BLaER1 treated with 17β-estradiol and CSF1 and Interleukin-3, amounts not matched to agents 10 nM and 100 nM (cell line): Measurements from ENCODE around the gene PANK4.

Experiments used
- H3K27ac ChIP-seq, 11 experiments: shearing (Covaris generic); formaldehyde crosslinking; 2 replicates each; pipeline ENCODE4 v1.8.1; 2022
- H3K27me3 ChIP-seq, 11 experiments: shearing (Covaris generic); formaldehyde crosslinking; 2 replicates each; pipeline ENCODE4 v1.8.1; 2022
- H3K36me3 ChIP-seq, 11 experiments: shearing (Covaris generic); formaldehyde crosslinking; 2 replicates each; pipeline ENCODE4 v1.8.1; 2022
- H3K4me1 ChIP-seq, 10 experiments: shearing (Covaris generic); formaldehyde crosslinking; 2 replicates each; pipeline ENCODE4 v1.8.1; 2022
- H3K4me2 ChIP-seq, 11 experiments: shearing (Covaris generic); formaldehyde crosslinking; 2 replicates each; pipeline ENCODE4 v1.8.1; 2022
- H3K4me3 ChIP-seq, 10 experiments: shearing (Covaris generic); formaldehyde crosslinking; 2 replicates each; pipeline ENCODE4 v1.8.1; 2022
- H3K9ac ChIP-seq, 11 experiments: shearing (Covaris generic); formaldehyde crosslinking; 2 replicates each; pipeline ENCODE4 v1.8.1; 2022
- H3K9me3 ChIP-seq, 11 experiments: shearing (Covaris generic); formaldehyde crosslinking; replicated peaks in 1 of 11; 2 replicates each; pipeline ENCODE4 v1.8.1; 2022
- H4K20me1 ChIP-seq, 11 experiments: shearing (Covaris generic); formaldehyde crosslinking; 2 replicates each; pipeline ENCODE4 v1.8.1; 2022
- Cebpa-rat ChIP-seq, 11 experiments: shearing (Covaris generic); IDR thresholded peaks; 2 replicates each; pipeline ENCODE4 v1.8.1; 2022

The PANK4 gene

GRCh38 chr1:2470290-2471158 lies 55.9 kb downstream of the PANK4 start:
- TF ChIP-seq Cebpa-rat (IDR thresholded peaks at IDR 0.05): no peak
- Histone ChIP-seq H3K9me3 (no peaks in the 10 kb centered on the region), H3K36me3 (no peaks in the 10 kb centered on the region), H3K4me2 (peak overlapping the region; percentile 30 to 99 (median 95)), H3K9ac (peak overlapping the region in 7 of 11 experiments; percentile 11 to 65 (median 41); a peak in 10 of 22 replicates), H3K4me1 (peaks cover 32 to 99% (median 94%) of the 10 kb centered on the region in 10 experiments), H4K20me1 (peaks cover 0 to 94% (median 59%) of the 10 kb centered on the region in 11 experiments; a peak in 17 of 22 replicates), H3K27me3 (peaks cover 13 to 64% (median 23%) of the 10 kb centered on the region in 11 experiments), H3K27ac (peak overlapping the region in 4 of 11 experiments; percentile 38 to 56 (median 52); a peak in 5 of 22 replicates), H3K4me3 (peak overlapping the region in 5 of 10 experiments; percentile 11 to 52 (median 40); a peak in 9 of 20 replicates)

DNA sequence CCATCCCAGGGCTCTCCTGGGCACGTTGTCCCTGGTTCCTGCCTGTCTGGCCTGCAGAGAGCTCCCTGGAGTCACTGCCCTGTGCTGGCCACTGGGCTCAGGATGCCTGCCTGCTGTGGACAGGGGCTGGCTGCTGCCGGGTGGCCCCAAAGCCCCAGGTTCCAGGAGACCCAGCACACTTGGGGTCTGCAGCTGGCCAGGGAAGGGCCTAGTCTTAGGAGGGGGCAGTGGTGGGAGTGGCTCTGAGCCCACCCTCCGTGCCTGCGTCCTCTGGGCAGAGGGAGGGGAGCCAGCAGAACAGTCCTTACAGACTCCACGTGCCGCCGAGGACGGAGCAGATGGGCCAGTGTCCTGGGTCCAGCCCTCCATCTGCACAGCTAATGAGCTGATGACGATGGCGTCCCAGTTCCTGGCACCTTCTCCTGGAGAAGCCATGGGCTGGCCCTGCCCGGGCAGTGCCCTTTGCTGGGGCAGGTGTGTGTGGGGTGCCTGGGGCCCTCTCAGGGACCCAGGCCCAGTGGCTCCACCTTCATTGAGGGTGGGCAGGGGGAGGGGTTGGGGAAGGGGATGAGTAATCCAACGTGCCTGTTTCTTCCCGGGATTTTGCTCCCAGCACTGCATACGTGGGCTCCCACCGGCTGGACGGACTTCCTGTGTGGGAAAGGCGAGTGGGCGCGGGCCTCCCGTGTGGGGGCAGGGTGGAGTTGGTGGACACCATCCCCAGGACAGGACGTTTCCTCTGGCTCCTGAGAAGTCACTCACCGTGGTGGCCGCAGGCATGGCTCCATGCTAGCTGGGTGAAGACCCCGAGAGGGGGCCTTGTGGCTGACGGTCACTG lies 57.1 kb downstream of the PANK4 start:
- Histone ChIP-seq H4K20me1 (peaks cover 0 to 95% (median 64%) of the 10 kb centered on the region in 11 experiments; a peak in 17 of 22 replicates), H3K27me3 (peaks cover 13 to 76% (median 35%) of the 10 kb centered on the region in 11 experiments)

GRCh38 chr1:2468540-2468939 lies 57.9 kb downstream of the PANK4 start:
- no peaks in the 10 kb centered on the region for H3K9me3 ChIP-seq
- peak overlapping the region in 6 of 11 experiments; percentile 9 to 99 (median 25); a peak in 9 of 22 replicates for H3K4me2 ChIP-seq
- no peak overlapping the region for H3K27ac ChIP-seq
- H3K27me3 ChIP-seq: peaks cover 13 to 77% (median 43%) of the 10 kb centered on the region in 11 experiments
- no peak overlapping the region for H3K9ac ChIP-seq
- peaks cover 0 to 95% (median 65%) of the 10 kb centered on the region in 11 experiments; a peak in 17 of 22 replicates for H4K20me1 ChIP-seq
- no peak for TF ChIP-seq Cebpa-rat (IDR thresholded peaks at IDR 0.05)
- H3K4me1 ChIP-seq: peaks cover 32 to 99% (median 92%) of the 10 kb centered on the region in 10 experiments
- no peaks in the 10 kb centered on the region for H3K36me3 ChIP-seq
- H3K4me3 ChIP-seq: no peak overlapping the region

More for the DNA sequence above, 57.1 kb downstream of the PANK4 start:
- Histone ChIP-seq H3K4me3 (no peak overlapping the region), H3K9me3 (no peaks in the 10 kb centered on the region), H3K9ac (peak overlapping the region in 2 of 11 experiments; percentile 56 to 58; a peak in 3 of 22 replicates), H3K4me2 (peak overlapping the region in 9 of 11 experiments; percentile 78 to 99 (median 97); a peak in 16 of 22 replicates), H3K27ac (no peak overlapping the region), H3K36me3 (no peaks in the 10 kb centered on the region), H3K4me1 (peaks cover 32 to 99% (median 95%) of the 10 kb centered on the region in 10 experiments)
- TF ChIP-seq Cebpa-rat (IDR thresholded peaks at IDR 0.05): no peak

- no peak overlapping the region for H3K4me3 ChIP-seq
- peaks cover 0 to 95% (median 60%) of the 10 kb centered on the region in 11 experiments; a peak in 17 of 22 replicates for H4K20me1 ChIP-seq
- no peaks in the 10 kb centered on the region for H3K36me3 ChIP-seq
- TF ChIP-seq Cebpa-rat (IDR thresholded peaks at IDR 0.05): no peak
- H3K27ac ChIP-seq: no peak overlapping the region
- peaks cover 13 to 76% (median 48%) of the 10 kb centered on the region in 11 experiments for H3K27me3 ChIP-seq
- H3K9me3 ChIP-seq: no peaks in the 10 kb centered on the region
- peaks cover 31 to 99% (median 91%) of the 10 kb centered on the region in 10 experiments for H3K4me1 ChIP-seq
- H3K4me2 ChIP-seq: peak overlapping the region in 5 of 11 experiments; percentile 11 to 99 (median 32); a peak in 7 of 22 replicates
- H3K9ac ChIP-seq: no peak overlapping the region
Measured at GRCh38 chr1:2468041-2468472, 58.3 kb downstream of the PANK4 start.

- Histone ChIP-seq H3K36me3 (no peaks in the 10 kb centered on the region), H3K9ac (no peak overlapping the region), H3K9me3 (no peaks in the 10 kb centered on the region), H3K4me3 (no peak overlapping the region), H3K4me2 (peak overlapping the region in 10 of 11 experiments; percentile 19 to 88 (median 78); a peak in 19 of 22 replicates), H4K20me1 (peaks cover 0 to 89% (median 54%) of the 10 kb centered on the region in 11 experiments; a peak in 17 of 22 replicates), H3K27ac (no peak overlapping the region), H3K27me3 (peaks cover 13 to 71% (median 48%) of the 10 kb centered on the region in 11 experiments), H3K4me1 (peaks cover 24 to 91% (median 82%) of the 10 kb centered on the region in 10 experiments)
- TF ChIP-seq Cebpa-rat (IDR thresholded peaks at IDR 0.05): no peak
Measured at GRCh38 chr1:2466958-2467554, 59.3 kb downstream of the PANK4 start.

DNA sequence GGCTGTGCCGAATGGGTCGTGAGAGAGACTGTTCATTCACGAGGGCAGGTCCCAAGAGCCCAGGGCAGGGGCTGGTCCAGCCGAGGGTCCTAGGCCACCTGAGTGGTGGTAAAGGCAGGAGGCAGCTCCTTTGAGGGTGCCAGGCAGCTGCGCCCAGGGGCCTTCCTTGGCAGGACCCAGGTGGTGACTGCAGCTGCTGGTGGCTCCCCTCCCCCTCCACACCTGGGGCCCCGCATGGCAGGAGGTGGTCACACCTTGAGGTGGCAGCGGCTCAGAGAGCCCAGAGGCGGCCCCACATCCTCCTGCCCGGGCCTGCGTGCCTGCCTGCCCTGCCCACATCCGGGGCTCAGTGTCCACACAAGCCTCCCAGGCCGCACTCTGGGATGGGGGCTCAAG lies 60.1 kb downstream of the PANK4 start:
- TF ChIP-seq Cebpa-rat (IDR thresholded peaks at IDR 0.05): no peak
- no peaks in the 10 kb centered on the region for H3K9me3 ChIP-seq
- H3K36me3 ChIP-seq: no peaks in the 10 kb centered on the region
- H3K4me2 ChIP-seq: peak overlapping the region in 10 of 11 experiments; percentile 10 to 88 (median 78); a peak in 20 of 22 replicates
- H3K4me3 ChIP-seq: no peak overlapping the region; a peak in 1 of 20 replicates
- H4K20me1 ChIP-seq: peaks cover 0 to 82% (median 47%) of the 10 kb centered on the region in 11 experiments; a peak in 17 of 22 replicates
- H3K27me3 ChIP-seq: peaks cover 13 to 64% (median 48%) of the 10 kb centered on the region in 11 experiments
- H3K4me1 ChIP-seq: peaks cover 16 to 83% (median 75%) of the 10 kb centered on the region in 10 experiments
- no peak overlapping the region for H3K27ac ChIP-seq
- no peak overlapping the region for H3K9ac ChIP-seq

DNA sequence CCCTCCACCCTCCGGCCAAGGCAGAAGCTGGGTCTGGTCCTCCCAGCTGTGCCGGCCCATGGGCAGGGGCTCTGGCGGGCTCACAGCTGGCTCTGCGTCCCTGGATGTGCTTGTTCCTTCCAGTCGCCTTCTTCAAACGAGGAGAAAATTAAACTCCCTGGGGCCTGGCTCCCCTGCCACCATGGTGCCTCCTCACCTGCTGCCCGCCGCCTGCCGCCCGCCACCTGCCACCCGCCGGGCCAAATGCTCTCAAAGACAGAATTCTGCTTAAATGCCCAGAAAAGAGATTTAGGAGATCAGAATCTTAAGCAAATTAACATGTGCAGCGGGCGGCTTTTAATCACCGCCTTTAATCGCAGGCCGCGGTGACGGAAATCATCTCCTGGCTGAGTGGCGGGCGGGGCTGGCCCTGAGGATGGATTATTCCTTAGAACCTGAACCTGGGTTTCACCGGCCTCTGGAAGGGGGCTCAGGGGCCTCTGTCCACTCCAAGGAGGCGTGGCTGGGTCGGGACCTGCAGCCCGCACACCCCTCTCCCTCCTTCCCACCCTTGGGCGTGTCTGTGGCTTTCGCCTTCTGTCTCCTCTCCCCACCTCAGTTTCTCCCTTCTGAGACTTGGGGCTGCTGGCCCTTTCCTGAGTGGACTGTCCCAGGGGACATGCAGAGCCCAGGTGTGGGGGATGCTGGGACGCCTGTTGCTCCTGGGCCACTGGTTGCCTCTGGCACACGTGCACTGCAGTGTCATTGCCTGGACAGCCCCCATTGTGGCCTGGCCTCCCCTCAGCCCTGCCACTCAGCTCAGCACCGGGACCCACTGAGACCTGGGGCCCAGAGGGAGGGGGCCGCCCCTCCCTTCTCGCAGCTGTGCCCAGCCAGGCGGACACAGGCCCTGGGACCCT lies 60.8 kb downstream of the PANK4 start:
- Histone ChIP-seq H3K27ac (no peak overlapping the region), H3K9me3 (no peaks in the 10 kb centered on the region), H3K4me1 (peaks cover 10 to 83% (median 75%) of the 10 kb centered on the region in 10 experiments), H3K4me3 (no peak overlapping the region), H3K36me3 (no peaks in the 10 kb centered on the region), H3K9ac (0 out of 22 replicates have a peak overlapping the region, but pooled peaks of 1 of the 11 experiments have one; percentile 26), H3K4me2 (peak overlapping the region in 10 of 11 experiments; percentile 10 to 88 (median 78); a peak in 20 of 22 replicates), H4K20me1 (peaks cover 0 to 80% (median 41%) of the 10 kb centered on the region in 11 experiments; a peak in 17 of 22 replicates), H3K27me3 (peaks cover 13 to 57% (median 46%) of the 10 kb centered on the region in 11 experiments)
- TF ChIP-seq Cebpa-rat (IDR thresholded peaks at IDR 0.05): no peak
